ENCODE measurements around the gene SLC2A3.
"Not testable (repeated sequence)": the region's sequence is repeated elsewhere in the genome, so short reads cannot be mapped to it uniquely, and the experiment has no call there.

The SLC2A3 gene

GRCh38 chr12:7959278-7959677 is 23.3 kb upstream of the SLC2A3 start:
- no peak for DNase-seq (ENCODE audit: low read depth)
- TF ChIP-seq CTCF (conservative IDR thresholded peaks at IDR 0.05; ENCODE audit: control insufficient read depth, insufficient read depth, low read depth, low read length) = no peak
- H3K4me3 ChIP-seq (ENCODE audit: control insufficient read depth, low read depth, low read length) = no peak overlapping the region

- not testable (repeated sequence) for DNase-seq (ENCODE audit: low read depth); H3K4me3 ChIP-seq (ENCODE audit: control insufficient read depth, low read depth, low read length)
Measured at GRCh38 chr12:7954877-7955276, 18.9 kb upstream of the SLC2A3 start.

DNA sequence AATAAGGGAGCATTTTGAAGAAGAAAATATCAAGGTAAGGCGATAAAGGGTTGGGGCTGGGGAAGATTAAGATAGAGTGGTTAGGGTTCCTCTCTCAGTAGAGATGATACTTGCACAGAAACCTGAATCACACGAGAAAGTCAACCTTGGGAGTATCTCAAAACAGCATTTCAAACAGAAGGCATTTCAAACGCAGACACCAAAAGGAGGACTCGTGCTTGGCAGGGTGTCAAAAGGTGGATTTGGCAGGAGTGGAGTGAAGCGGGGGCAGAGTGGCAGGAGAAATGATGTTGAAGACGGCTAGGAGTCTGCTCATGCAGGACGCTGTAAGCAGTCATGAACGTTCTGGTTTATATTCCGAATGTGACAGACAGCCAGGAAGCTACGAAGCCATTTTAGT is 18.4 kb upstream of the SLC2A3 start:
- not testable (repeated sequence) for DNase-seq (ENCODE audit: low read depth); H3K4me3 ChIP-seq (ENCODE audit: control insufficient read depth, low read depth, low read length)

GRCh38 chr12:7953912-7954311 is 17.9 kb upstream of the SLC2A3 start:
- not testable (repeated sequence) for DNase-seq (ENCODE audit: low read depth); H3K4me3 ChIP-seq (ENCODE audit: control insufficient read depth, low read depth, low read length)

DNA sequence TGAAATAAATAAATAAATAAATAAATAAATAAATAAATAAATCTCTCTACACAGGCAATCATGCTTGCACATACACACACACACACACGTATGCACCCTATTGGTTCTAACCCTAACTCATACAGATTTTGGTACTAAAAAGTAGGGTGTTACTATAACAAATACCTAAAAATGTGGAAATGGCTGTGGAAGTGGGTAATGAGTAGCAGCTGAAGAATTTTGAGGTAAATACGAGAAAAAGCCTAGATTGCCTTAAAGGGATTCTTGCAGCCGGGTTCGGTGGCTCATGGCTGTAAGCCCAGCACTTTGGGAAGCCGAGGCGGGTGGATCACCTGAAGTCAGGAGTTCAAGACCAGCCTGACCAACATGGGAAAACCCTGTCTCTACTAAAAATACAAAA is 15.7 kb upstream of the SLC2A3 start:
- no peak for TF ChIP-seq CTCF (conservative IDR thresholded peaks at IDR 0.05; ENCODE audit: control insufficient read depth, insufficient read depth, low read depth, low read length)
- H3K4me3 ChIP-seq (ENCODE audit: control insufficient read depth, low read depth, low read length) = no peak overlapping the region
- DNase-seq (ENCODE audit: low read depth) = no peak

DNA sequence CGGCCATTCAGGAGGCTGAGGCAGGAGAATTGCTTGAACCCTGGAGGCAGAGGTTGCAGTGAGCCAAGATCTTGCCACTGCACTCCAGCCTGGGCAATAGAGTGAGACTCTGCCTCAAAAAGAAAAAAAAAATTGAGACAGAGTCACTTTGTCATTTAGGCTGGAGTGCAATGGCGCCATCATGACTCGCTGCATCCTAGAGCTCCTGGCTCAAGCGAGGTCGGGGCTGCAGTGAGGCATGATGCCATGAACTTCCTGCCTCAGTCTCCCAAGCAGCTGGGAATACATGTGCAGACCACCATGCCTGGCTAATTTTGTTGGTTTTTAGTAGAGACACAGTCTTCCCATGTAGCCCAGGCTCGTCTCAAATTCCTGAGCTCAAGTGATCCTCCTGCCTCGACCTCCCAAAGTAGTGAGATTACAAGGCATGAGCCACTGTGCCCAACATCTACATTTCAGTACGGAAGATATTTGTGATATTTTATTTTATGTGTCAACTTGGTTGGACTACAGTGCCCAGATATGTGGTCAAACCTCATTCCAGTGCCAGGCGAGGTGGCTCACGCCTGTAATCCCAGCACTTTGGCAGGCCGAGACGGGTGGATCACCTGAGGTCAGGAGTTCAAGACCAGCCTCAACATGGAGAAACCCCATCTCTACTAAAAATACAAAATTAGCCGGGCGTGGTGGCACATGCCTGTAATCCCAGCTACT is 14.4 kb upstream of the SLC2A3 start:
- not testable (repeated sequence) for H3K4me3 ChIP-seq (ENCODE audit: control insufficient read depth, low read depth, low read length)

GRCh38 chr12:7948589-7949260 is 12.7 kb upstream of the SLC2A3 start:
- no peak for DNase-seq (ENCODE audit: low read depth)
- no peak for TF ChIP-seq CTCF (conservative IDR thresholded peaks at IDR 0.05; ENCODE audit: control insufficient read depth, insufficient read depth, low read depth, low read length)
- H3K4me3 ChIP-seq (ENCODE audit: control insufficient read depth, low read depth, low read length) = no peak overlapping the region

More for the DNA sequence above, 14.4 kb upstream of the SLC2A3 start:
- not testable (repeated sequence) for DNase-seq (ENCODE audit: low read depth)

DNA sequence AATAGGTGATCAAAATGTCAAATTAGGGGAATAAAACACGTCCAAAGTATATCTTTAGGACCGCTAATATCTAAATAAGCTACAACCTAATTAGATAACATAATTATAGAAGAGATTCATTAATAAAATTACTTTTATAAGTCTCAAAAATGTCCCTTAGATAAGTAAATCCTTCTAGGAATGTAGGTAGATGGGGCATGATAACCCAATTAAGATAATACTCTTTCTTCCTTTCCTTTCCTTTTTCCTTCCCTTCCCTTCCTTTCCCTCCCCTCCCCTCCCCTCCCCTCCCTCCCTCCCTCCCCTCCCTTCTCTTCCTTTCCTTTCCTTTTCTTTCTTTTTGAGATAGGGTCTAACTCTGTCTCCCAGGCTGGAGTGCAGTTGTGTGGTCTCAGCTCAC is 11.0 kb upstream of the SLC2A3 start:
- no peak for DNase-seq (ENCODE audit: low read depth)
- TF ChIP-seq CTCF (conservative IDR thresholded peaks at IDR 0.05; ENCODE audit: control insufficient read depth, insufficient read depth, low read depth, low read length) = no peak
- H3K4me3 ChIP-seq (ENCODE audit: control insufficient read depth, low read depth, low read length) = no peak overlapping the region

GRCh38 chr12:7944760-7945159 is 8.8 kb upstream of the SLC2A3 start:
- H3K4me3 ChIP-seq (ENCODE audit: control insufficient read depth, low read depth, low read length); DNase-seq (ENCODE audit: low read depth): not testable (repeated sequence)
